A549 (cell line): Measurements from ENCODE around the gene KCNA5.

Experiments used
- CHD4 ChIP-seq: fragments of 200-600 bp; sonication (generic); IDR thresholded peaks from 2 replicates; pipeline ENCODE4 v1.6.1; 2016; ENCODE audit warnings: antibody characterized with exemption, mild to moderate bottlenecking, borderline replicate concordance
- EP300 ChIP-seq, 2 experiments: fragments of >200 bp; sonication (Bioruptor Twin); formaldehyde crosslinking; IDR thresholded peaks; 2 replicates in 1 of 2; 3 replicates in 1 of 2; pipeline ENCODE4 v1.6.1; 2016 to 2017
- FOSL2 ChIP-seq, 2 experiments: fragments of 450-650 bp in 1 of 2; fragments of >200 bp in 1 of 2; sonication (Bioruptor Twin) in 1 of 2; formaldehyde crosslinking; IDR thresholded peaks; 2 replicates each; pipeline versions ENCODE4 v1.5.0 to v1.6.1; 2016 to 2020; ENCODE audit warnings: mild to moderate bottlenecking in 1 of 2, moderate library complexity in 1 of 2
- NPAS2 ChIP-seq: fragments of 250-450 bp; sonication (Bioruptor Pico); IDR thresholded peaks from 2 replicates; pipeline ENCODE4 v1.8.0; 2022; ENCODE audit warnings: mild to moderate bottlenecking, moderate library complexity, borderline replicate concordance
- POLR2A ChIP-seq: IDR thresholded peaks from 2 replicates; pipeline ENCODE4 v1.6.1; 2012; ENCODE audit warnings: mild to moderate bottlenecking, low read length
- POLR2AphosphoS2 ChIP-seq: conservative IDR thresholded peaks from 2 replicates; pipeline ENCODE4 v1.6.1; 2012; ENCODE audit warnings: low read length, improper control_type of control experiment, inconsistent platforms
- RAD21 ChIP-seq, 2 experiments: fragments of >200 bp in 1 of 2; sonication (Bioruptor Twin) in 1 of 2; formaldehyde crosslinking in 1 of 2; IDR thresholded peaks in 1 of 2; conservative IDR thresholded peaks in 1 of 2; 2 replicates in 1 of 2; 3 replicates in 1 of 2; pipeline ENCODE4 v1.6.1; 2012 to 2018; ENCODE audit warnings: inconsistent platforms in 1 of 2
- RFX5 ChIP-seq: fragments of 450-650 bp; IDR thresholded peaks from 2 replicates; pipeline ENCODE4 v1.7.1; 2014; ENCODE audit warnings: antibody characterized with exemption, mild to moderate bottlenecking, moderate library complexity
- RNF2 ChIP-seq: fragments of 200-600 bp; sonication (generic); IDR thresholded peaks from 2 replicates; pipeline ENCODE4 v1.6.1; 2016; ENCODE audit warnings: low read depth, mild to moderate bottlenecking, antibody characterized with exemption, moderate library complexity, borderline replicate concordance
- SMC3 ChIP-seq: fragments of >200 bp; sonication (Bioruptor Twin); formaldehyde crosslinking; IDR thresholded peaks from 3 replicates; pipeline ENCODE4 v1.6.1; 2018; ENCODE audit warnings: inconsistent platforms
- TFCP2L1 ChIP-seq: fragments of 250-450 bp; sonication (Bioruptor Pico); IDR thresholded peaks from 2 replicates; pipeline ENCODE4 v1.5.0; 2021; ENCODE audit warnings: mild to moderate bottlenecking
- TP53 ChIP-seq: fragments of 250-450 bp; sonication (Bioruptor Pico); IDR thresholded peaks from 2 replicates; pipeline ENCODE4 v1.5.0; 2021; ENCODE audit warnings: mild to moderate bottlenecking, moderate library complexity
- TF ChIP-seq, protein P1 (sequence below): fragments of >200 bp; sonication (Bioruptor Twin); formaldehyde crosslinking; IDR thresholded peaks from 3 replicates; pipeline ENCODE4 v1.5.1; 2016

DNA sequence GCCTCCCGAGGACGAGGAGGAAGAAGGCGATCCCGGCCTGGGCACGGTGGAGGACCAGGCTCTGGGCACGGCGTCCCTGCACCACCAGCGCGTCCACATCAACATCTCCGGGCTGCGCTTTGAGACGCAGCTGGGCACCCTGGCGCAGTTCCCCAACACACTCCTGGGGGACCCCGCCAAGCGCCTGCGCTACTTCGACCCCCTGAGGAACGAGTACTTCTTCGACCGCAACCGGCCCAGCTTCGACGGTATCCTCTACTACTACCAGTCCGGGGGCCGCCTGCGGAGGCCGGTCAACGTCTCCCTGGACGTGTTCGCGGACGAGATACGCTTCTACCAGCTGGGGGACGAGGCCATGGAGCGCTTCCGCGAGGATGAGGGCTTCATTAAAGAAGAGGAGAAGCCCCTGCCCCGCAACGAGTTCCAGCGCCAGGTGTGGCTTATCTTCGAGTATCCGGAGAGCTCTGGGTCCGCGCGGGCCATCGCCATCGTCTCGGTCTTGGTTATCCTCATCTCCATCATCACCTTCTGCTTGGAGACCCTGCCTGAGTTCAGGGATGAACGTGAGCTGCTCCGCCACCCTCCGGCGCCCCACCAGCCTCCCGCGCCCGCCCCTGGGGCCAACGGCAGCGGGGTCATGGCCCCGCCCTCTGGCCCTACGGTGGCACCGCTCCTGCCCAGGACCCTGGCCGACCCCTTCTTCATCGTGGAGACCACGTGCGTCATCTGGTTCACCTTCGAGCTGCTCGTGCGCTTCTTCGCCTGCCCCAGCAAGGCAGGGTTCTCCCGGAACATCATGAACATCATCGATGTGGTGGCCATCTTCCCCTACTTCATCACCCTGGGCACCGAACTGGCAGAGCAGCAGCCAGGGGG is 979 bp downstream of the KCNA5 start:
- TF ChIP-seq, protein P1, sequence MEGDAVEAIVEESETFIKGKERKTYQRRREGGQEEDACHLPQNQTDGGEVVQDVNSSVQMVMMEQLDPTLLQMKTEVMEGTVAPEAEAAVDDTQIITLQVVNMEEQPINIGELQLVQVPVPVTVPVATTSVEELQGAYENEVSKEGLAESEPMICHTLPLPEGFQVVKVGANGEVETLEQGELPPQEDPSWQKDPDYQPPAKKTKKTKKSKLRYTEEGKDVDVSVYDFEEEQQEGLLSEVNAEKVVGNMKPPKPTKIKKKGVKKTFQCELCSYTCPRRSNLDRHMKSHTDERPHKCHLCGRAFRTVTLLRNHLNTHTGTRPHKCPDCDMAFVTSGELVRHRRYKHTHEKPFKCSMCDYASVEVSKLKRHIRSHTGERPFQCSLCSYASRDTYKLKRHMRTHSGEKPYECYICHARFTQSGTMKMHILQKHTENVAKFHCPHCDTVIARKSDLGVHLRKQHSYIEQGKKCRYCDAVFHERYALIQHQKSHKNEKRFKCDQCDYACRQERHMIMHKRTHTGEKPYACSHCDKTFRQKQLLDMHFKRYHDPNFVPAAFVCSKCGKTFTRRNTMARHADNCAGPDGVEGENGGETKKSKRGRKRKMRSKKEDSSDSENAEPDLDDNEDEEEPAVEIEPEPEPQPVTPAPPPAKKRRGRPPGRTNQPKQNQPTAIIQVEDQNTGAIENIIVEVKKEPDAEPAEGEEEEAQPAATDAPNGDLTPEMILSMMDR = no peak
- no peak for TF ChIP-seq CHD4
- TF ChIP-seq EP300 (IDR thresholded peaks at IDR 0.05) = no peak
- no peak for TF ChIP-seq POLR2A
- no peak for TF ChIP-seq RFX5
- no peak for TF ChIP-seq RAD21 (conservative IDR thresholded peaks at IDR 0.05 in 1 of 2, IDR thresholded peaks at IDR 0.05 in 1 of 2)
- no peak for TF ChIP-seq POLR2AphosphoS2
- TF ChIP-seq RNF2 = no peak
- no peak for TF ChIP-seq SMC3
- TF ChIP-seq TFCP2L1 (CRISPR knock-in tag) = no peak
- TF ChIP-seq NPAS2 (CRISPR knock-in tag) = no peak
- no peak for TF ChIP-seq FOSL2 (IDR thresholded peaks at IDR 0.05)
- TF ChIP-seq FOSL2 (CRISPR knock-in tag; IDR thresholded peaks at IDR 0.05) = no peak
- no peak for TF ChIP-seq TP53 (CRISPR knock-in tag)
